ENCODE data around the gene COX8C. TPM values are rescaled to one million over a fixed set of nuclear protein-coding genes. Genes with fewer than 3 reads are reported as not detected.

Gene COX8C
- total RNA-seq, 1 experiment from 2014 or later: not detected

- ChIA-PET POLR2A (no interaction called here), RAD21 (ENCODE audit: low non-redundant PET in 1 of 2, low total read pairs in 2 of 2, uncharacterized antibody in 2 of 2, unreplicated experiment in 2 of 2) (no interaction called here), CTCF (no interaction called here)
- H3K4me2 ChIP-seq (ENCODE audit: low read length): no peak overlapping the region
- H3K4me3 ChIP-seq (replicated peaks in 1 of 2; ENCODE audit: low read depth in 1 of 2, low read length in 2 of 2): no peak overlapping the region
- peaks cover 0 to 12% of the 10 kb centered on the region in 2 experiments; a peak in 2 of 4 replicates for H3K4me1 ChIP-seq (ENCODE audit: control insufficient read depth in 1 of 2, insufficient read depth in 2 of 2, low read length in 2 of 2)
- H3K36me3 ChIP-seq (ENCODE audit: control insufficient read depth in 1 of 2, insufficient read depth in 2 of 2, low read length in 2 of 2): no peaks in the 10 kb centered on the region
- H3K27me3 ChIP-seq (ENCODE audit: insufficient read depth, low read length): no peaks in the 10 kb centered on the region
- H3K9me2 ChIP-seq (ENCODE audit: insufficient read depth): no peaks in the 10 kb centered on the region
- ATAC-seq (no peak), DNase-seq (ENCODE audit: low read depth, low spot score) (no peak)
- H4K20me1 ChIP-seq (ENCODE audit: insufficient read depth): no peaks in the 10 kb centered on the region; the same call in 1 of the 2 replicates
- H3K9me3 ChIP-seq (ENCODE audit: control insufficient read depth in 1 of 2, insufficient read depth in 1 of 2, low read depth in 1 of 2, low read length in 2 of 2): no peaks in the 10 kb centered on the region
- H3K79me2 ChIP-seq (ENCODE audit: insufficient read depth, low read length): peaks cover 90% of the 10 kb centered on the region
- no peak overlapping the region for H3K27ac ChIP-seq (ENCODE audit: low read depth, low read length)
- no TSS peak for BruUV-seq (replicated peaks)
- intact Hi-C loops (cut with micrococcal nuclease): no loop called here
- no peak overlapping the region for H2AFZ ChIP-seq (ENCODE audit: low read depth, low read length, poor library complexity, severe bottlenecking)
- TF ChIP-seq TCF7L2 (IDR thresholded peaks at IDR 0.05; ENCODE audit: borderline replicate concordance, extremely low read depth, insufficient read depth, insufficient read length) (no peak), SIN3A (IDR thresholded peaks at IDR 0.05; ENCODE audit: low read depth) (no peak), CBX3 (IDR thresholded peaks at IDR 0.05; ENCODE audit: low read depth) (no peak), SP1 (IDR thresholded peaks at IDR 0.05; ENCODE audit: low read depth) (no peak), EZH2phosphoT487 (IDR thresholded peaks at IDR 0.05; ENCODE audit: borderline replicate concordance) (no peak), POLR2AphosphoS5 (IDR thresholded peaks at IDR 0.05; ENCODE audit: low read depth, low read length) (no peak), CTCF (IDR thresholded peaks at IDR 0.05 in 2 of 3, conservative IDR thresholded peaks at IDR 0.05 in 1 of 3; ENCODE audit: borderline replicate concordance in 1 of 3, insufficient read depth in 1 of 3, low read depth in 2 of 3, low read length in 2 of 3) (no peak), REST (IDR thresholded peaks at IDR 0.05; ENCODE audit: low read depth) (no peak), MAX (IDR thresholded peaks at IDR 0.05) (no peak), ZBTB33 (IDR thresholded peaks at IDR 0.05; ENCODE audit: extremely low read depth, insufficient replicate concordance, low read length) (no peak), EGR1 (IDR thresholded peaks at IDR 0.05; ENCODE audit: low read depth) (no peak), RAD21 (IDR thresholded peaks at IDR 0.05; ENCODE audit: low read depth) (no peak), SRF (IDR thresholded peaks at IDR 0.05; ENCODE audit: low read depth) (no peak), ZNF274 (IDR thresholded peaks at IDR 0.05; ENCODE audit: low read depth, low read length) (no peak), EZH2 (IDR thresholded peaks at IDR 0.05) (no peak), ELF1 (IDR thresholded peaks at IDR 0.05; ENCODE audit: borderline replicate concordance, low read depth) (no peak), JUND (IDR thresholded peaks at IDR 0.05) (no peak), FOSL1 (IDR thresholded peaks at IDR 0.05; ENCODE audit: low read depth) (no peak), ATF3 (IDR thresholded peaks at IDR 0.05) (no peak)
- H3K9ac ChIP-seq (ENCODE audit: low read length): no peak overlapping the region
Observed at GRCh38 chr14:93315575-93315974, 31.4 kb upstream of the COX8C start.
